Stomach (tissue), 4 donors: ENCODE data around the gene CPHXL.

Experiments used
- CTCF ChIP-seq, 7 experiments: fragments of 450-650 bp in 4 of 7; fragments of 200-600 bp in 3 of 7; sonication (generic) in 3 of 7; IDR thresholded peaks; one replicate each; pipeline ENCODE4 v1.5.1; 2016 to 2019; ENCODE audit warnings: antibody characterized with exemption in 7 of 7, control low read depth in 2 of 7, mild to moderate bottlenecking in 1 of 7
- EP300 ChIP-seq: sonication (generic); formaldehyde crosslinking; IDR thresholded peaks from one replicate; pipeline ENCODE4 v1.6.1; 2017; ENCODE audit warnings: antibody characterized with exemption

DNA sequence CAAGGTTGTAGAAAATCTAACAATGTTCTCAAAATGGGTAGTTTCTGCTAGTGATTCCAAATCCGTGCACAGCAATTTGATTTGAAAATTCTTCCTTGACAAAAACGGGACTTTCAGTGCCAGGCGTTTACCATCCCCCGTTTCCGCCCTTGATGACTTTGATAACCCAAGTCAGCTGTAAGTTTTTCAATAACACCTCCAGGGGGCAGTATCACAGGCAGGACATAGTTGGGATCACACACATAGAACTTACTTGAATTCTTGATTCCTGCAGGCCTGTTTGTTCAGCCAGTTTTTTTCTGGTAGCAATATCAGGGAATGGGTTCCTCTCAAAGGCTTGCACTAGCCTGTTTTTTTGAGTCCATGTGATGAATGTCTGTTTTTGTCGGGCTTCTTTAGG lies 30.6 kb downstream of the CPHXL start:
- TF ChIP-seq EP300: no peak
- no peak for TF ChIP-seq CTCF (IDR thresholded peaks at IDR 0.05)
